Measurements from ENCODE around the gene BAMBI. TPM values are rescaled to one million over a fixed set of nuclear protein-coding genes. Genes with fewer than 3 reads are reported as not detected.

The BAMBI gene
- total RNA-seq, 3 donors from 2014 or later (not counting 1 experiment from before 2014, with no cell fraction given): 0.70 to 0.95 (median 0.94) TPM

- Histone ChIP-seq H3K36me3 (ENCODE audit: control insufficient read depth, insufficient read depth, low read length) (no peaks in the 10 kb centered on the region), H3K4me3 (ENCODE audit: low read length) (no peak overlapping the region), H3K9me3 (ENCODE audit: control insufficient read depth, insufficient read depth, low read length) (no peaks in the 10 kb centered on the region), H3K27me3 (ENCODE audit: control insufficient read depth, insufficient read depth, low read length) (peaks cover 17% of the 10 kb centered on the region), H3K27ac (ENCODE audit: low read length) (no peak overlapping the region), H3K4me1 (ENCODE audit: control insufficient read depth, insufficient read depth, low read length) (peaks cover under 1% of the 10 kb centered on the region)
- Mint-ChIP-seq H3K4me1 (peaks cover under 1 to 5% of the 10 kb centered on the region in 2 donors), H3K9me3 (no peaks in the 10 kb centered on the region), H3K27me3 (ENCODE audit: low read depth in 2 of 2) (peaks cover 33 to 63% of the 10 kb centered on the region in 2 donors), H3K36me3 (no peaks in the 10 kb centered on the region), H3K4me3 (no peak overlapping the region), H3K27ac (no peak overlapping the region)
- intact Hi-C loops (cut with micrococcal nuclease): no loop called here
- TF ChIP-seq CTCF (IDR thresholded peaks at IDR 0.05): no peak
- 85% methylated on average over 4 of the region's 5 CpGs for WGBS (ENCODE audit: insufficient coverage)
- ATAC-seq (no peak), DNase-seq (no peak)
These were observed 7.8 kb downstream of the BAMBI start for GRCh38 chr10:28684986-28685580.

DNA sequence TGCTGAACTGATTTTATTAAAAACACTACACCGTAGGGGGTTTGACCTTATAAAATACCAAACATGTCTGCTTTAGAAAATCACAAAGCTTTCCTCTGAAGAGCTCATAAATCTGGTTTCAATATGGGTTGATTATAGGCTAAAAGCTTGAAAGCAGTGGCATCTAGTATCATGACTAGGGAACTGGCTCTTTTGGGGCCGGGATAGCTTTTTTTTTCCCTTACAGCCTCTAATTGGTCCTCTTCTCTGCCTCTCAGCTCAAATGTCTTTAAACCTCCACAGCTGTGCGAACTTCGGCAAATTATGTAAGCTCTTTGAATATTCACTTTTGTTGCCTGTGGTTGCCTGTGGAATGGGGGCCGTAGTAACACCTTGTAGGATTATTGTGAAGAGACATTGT lies 8.4 kb downstream of the BAMBI start:
- peaks cover 14% of the 10 kb centered on the region for H3K27me3 ChIP-seq (ENCODE audit: control insufficient read depth, insufficient read depth, low read length)
- H3K4me3 ChIP-seq (ENCODE audit: low read length): no peak overlapping the region
- Mint-ChIP-seq H3K9me3 (no peaks in the 10 kb centered on the region), H3K36me3 (no peaks in the 10 kb centered on the region), H3K27me3 (ENCODE audit: low read depth in 2 of 2) (peaks cover 29 to 61% of the 10 kb centered on the region in 2 donors), H3K4me1 (no peaks in the 10 kb centered on the region), H3K4me3 (no peak overlapping the region), H3K27ac (no peak overlapping the region)
- intact Hi-C loops (cut with micrococcal nuclease): no loop called here
- H3K36me3 ChIP-seq (ENCODE audit: control insufficient read depth, insufficient read depth, low read length): no peaks in the 10 kb centered on the region
- H3K4me1 ChIP-seq (ENCODE audit: control insufficient read depth, insufficient read depth, low read length): no peaks in the 10 kb centered on the region
- no peaks in the 10 kb centered on the region for H3K9me3 ChIP-seq (ENCODE audit: control insufficient read depth, insufficient read depth, low read length)
- ATAC-seq (no peak), DNase-seq (no peak)
- no peak for TF ChIP-seq CTCF (IDR thresholded peaks at IDR 0.05)
- 84% methylated on average over 3 of the region's 5 CpGs for WGBS (ENCODE audit: insufficient coverage)
- H3K27ac ChIP-seq (ENCODE audit: low read length): no peak overlapping the region

DNA sequence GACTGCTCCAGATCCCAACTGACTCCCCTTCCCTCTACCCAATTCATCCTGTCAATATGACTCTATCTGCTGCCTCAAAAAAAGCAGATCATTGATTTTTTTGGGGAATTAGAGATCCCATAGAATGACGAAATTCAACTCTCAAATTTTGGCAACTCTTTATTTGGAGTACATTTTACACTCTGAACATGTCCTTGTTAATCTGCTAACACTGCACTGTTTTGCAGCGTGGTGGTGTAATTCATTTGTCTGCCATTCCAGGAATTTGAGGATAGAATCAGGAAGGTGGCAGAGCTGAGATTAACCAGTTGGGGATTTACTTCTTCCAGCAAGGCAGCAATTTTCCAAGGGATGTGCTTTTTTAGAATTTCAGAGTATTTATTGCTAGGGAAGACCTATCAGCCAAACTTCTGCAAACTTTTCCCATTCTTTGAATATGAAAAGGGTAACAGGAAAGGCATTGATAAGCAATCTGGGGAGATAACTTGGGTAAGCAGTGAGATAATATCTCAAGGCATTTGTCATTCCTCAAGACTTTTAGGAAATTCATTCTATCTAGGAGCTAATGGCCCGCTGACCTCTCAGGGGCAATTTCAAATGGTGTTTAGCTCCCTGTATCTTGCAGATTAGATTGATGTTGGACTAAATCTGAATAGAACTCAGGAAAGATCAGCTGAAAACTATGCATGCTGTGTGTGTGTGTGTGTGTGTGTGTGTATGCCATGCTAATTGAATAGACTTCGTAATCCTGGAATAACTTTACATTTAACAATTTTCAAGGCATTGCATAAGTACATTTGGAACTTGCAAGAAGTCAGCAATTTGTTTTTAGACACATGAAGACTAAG lies 9.7 kb downstream of the BAMBI start:
- WGBS (ENCODE audit: insufficient coverage): 88% methylated on average over 3 of the region's 4 CpGs
- peaks cover 23 to 49% of the 10 kb centered on the region in 2 donors for H3K27me3 Mint-ChIP-seq (ENCODE audit: low read depth in 2 of 2)
- no peak for TF ChIP-seq CTCF (IDR thresholded peaks at IDR 0.05)

More for the DNA sequence above, 9.7 kb downstream of the BAMBI start:
- DNase-seq (no peak), ATAC-seq (no peak)
- Mint-ChIP-seq H3K4me1 (no peaks in the 10 kb centered on the region), H3K4me3 (no peak overlapping the region), H3K27ac (no peak overlapping the region), H3K36me3 (no peaks in the 10 kb centered on the region), H3K9me3 (no peaks in the 10 kb centered on the region)
- no peaks in the 10 kb centered on the region for H3K9me3 ChIP-seq (ENCODE audit: control insufficient read depth, insufficient read depth, low read length)
- H3K27ac ChIP-seq (ENCODE audit: low read length): no peak overlapping the region
- peaks cover 6% of the 10 kb centered on the region for H3K27me3 ChIP-seq (ENCODE audit: control insufficient read depth, insufficient read depth, low read length)
- H3K4me3 ChIP-seq (ENCODE audit: low read length): no peak overlapping the region
- no peaks in the 10 kb centered on the region for H3K4me1 ChIP-seq (ENCODE audit: control insufficient read depth, insufficient read depth, low read length)
- H3K36me3 ChIP-seq (ENCODE audit: control insufficient read depth, insufficient read depth, low read length): no peaks in the 10 kb centered on the region
- intact Hi-C loops (cut with micrococcal nuclease): no loop called here
